Measurements from ENCODE around the gene DLL3.
"Not testable (repeated sequence)": the region's sequence is repeated elsewhere in the genome, so short reads cannot be mapped to it uniquely, and the experiment has no call there.

DLL3 gene

GRCh38 chr19:39471756-39472536, 26.8 kb upstream of the DLL3 start:
- H3K27ac ChIP-seq (ENCODE audit: low read depth, low read length): no peak overlapping the region
- H3K36me3 ChIP-seq (ENCODE audit: insufficient read depth, low read length): peaks cover 4% of the 10 kb centered on the region
- no peak overlapping the region for H3K4me3 ChIP-seq (ENCODE audit: low read depth, low read length)
- no peaks in the 10 kb centered on the region for H3K4me1 ChIP-seq (ENCODE audit: control insufficient read depth, insufficient read depth, low read length, unreplicated experiment)
- H3K79me2 ChIP-seq (ENCODE audit: control insufficient read depth, insufficient read depth, low read length, unreplicated experiment): no peaks in the 10 kb centered on the region
- H3K27me3 ChIP-seq (ENCODE audit: insufficient read depth, low read length): no peaks in the 10 kb centered on the region
- H2AFZ ChIP-seq (ENCODE audit: low read length, unreplicated experiment): no peak overlapping the region

GRCh38 chr19:39472746-39473442, 25.9 kb upstream of the DLL3 start:
- Histone ChIP-seq H3K79me2 (ENCODE audit: control insufficient read depth, insufficient read depth, low read length, unreplicated experiment) (no peaks in the 10 kb centered on the region), H3K36me3 (ENCODE audit: insufficient read depth, low read length) (peaks cover 4% of the 10 kb centered on the region), H3K27ac (ENCODE audit: low read depth, low read length) (no peak overlapping the region), H3K27me3 (ENCODE audit: insufficient read depth, low read length) (no peaks in the 10 kb centered on the region), H3K4me1 (ENCODE audit: control insufficient read depth, insufficient read depth, low read length, unreplicated experiment) (no peaks in the 10 kb centered on the region), H3K4me3 (ENCODE audit: low read depth, low read length) (no peak overlapping the region), H2AFZ (ENCODE audit: low read length, unreplicated experiment) (no peak overlapping the region)

- Histone ChIP-seq H3K27ac (ENCODE audit: low read depth, low read length) (no peak overlapping the region), H3K79me2 (ENCODE audit: control insufficient read depth, insufficient read depth, low read length, unreplicated experiment) (no peaks in the 10 kb centered on the region), H3K4me3 (ENCODE audit: low read depth, low read length) (no peak overlapping the region), H2AFZ (ENCODE audit: low read length, unreplicated experiment) (no peak overlapping the region), H3K27me3 (ENCODE audit: insufficient read depth, low read length) (no peaks in the 10 kb centered on the region), H3K36me3 (ENCODE audit: insufficient read depth, low read length) (peaks cover 4% of the 10 kb centered on the region), H3K4me1 (ENCODE audit: control insufficient read depth, insufficient read depth, low read length, unreplicated experiment) (no peaks in the 10 kb centered on the region)
These were observed 25.2 kb upstream of the DLL3 start for GRCh38 chr19:39473443-39473960.

GRCh38 chr19:39474139-39474620, 24.6 kb upstream of the DLL3 start:
- H3K27me3 ChIP-seq (ENCODE audit: insufficient read depth, low read length): no peaks in the 10 kb centered on the region
- H3K4me1 ChIP-seq (ENCODE audit: control insufficient read depth, insufficient read depth, low read length, unreplicated experiment): no peaks in the 10 kb centered on the region
- no peak overlapping the region for H3K27ac ChIP-seq (ENCODE audit: low read depth, low read length)
- H3K36me3 ChIP-seq (ENCODE audit: insufficient read depth, low read length): peaks cover 4% of the 10 kb centered on the region
- no peaks in the 10 kb centered on the region for H3K79me2 ChIP-seq (ENCODE audit: control insufficient read depth, insufficient read depth, low read length, unreplicated experiment)
- no peak overlapping the region for H2AFZ ChIP-seq (ENCODE audit: low read length, unreplicated experiment)
- H3K4me3 ChIP-seq (ENCODE audit: low read depth, low read length): no peak overlapping the region

GRCh38 chr19:39475748-39476147, 23.0 kb upstream of the DLL3 start:
- H3K36me3 ChIP-seq (ENCODE audit: insufficient read depth, low read length): peaks cover 4% of the 10 kb centered on the region; the same call in 1 of the 2 replicates
- no peak overlapping the region for H3K27ac ChIP-seq (ENCODE audit: low read depth, low read length)
- H3K4me1 ChIP-seq (ENCODE audit: control insufficient read depth, insufficient read depth, low read length, unreplicated experiment): no peaks in the 10 kb centered on the region
- peaks cover under 1% of the 10 kb centered on the region for H3K79me2 ChIP-seq (ENCODE audit: control insufficient read depth, insufficient read depth, low read length, unreplicated experiment)
- H3K27me3 ChIP-seq (ENCODE audit: insufficient read depth, low read length): no peaks in the 10 kb centered on the region
- no peak overlapping the region for H3K4me3 ChIP-seq (ENCODE audit: low read depth, low read length)
- H2AFZ ChIP-seq (ENCODE audit: low read length, unreplicated experiment): no peak overlapping the region

GRCh38 chr19:39479319-39479801, 19.4 kb upstream of the DLL3 start:
- not testable (repeated sequence) for H3K27me3 ChIP-seq (ENCODE audit: insufficient read depth, low read length); H3K36me3 ChIP-seq (ENCODE audit: insufficient read depth, low read length); H3K27ac ChIP-seq (ENCODE audit: low read depth, low read length); H2AFZ ChIP-seq (ENCODE audit: low read length, unreplicated experiment); H3K4me1 ChIP-seq (ENCODE audit: control insufficient read depth, insufficient read depth, low read length, unreplicated experiment); H3K4me3 ChIP-seq (ENCODE audit: low read depth, low read length)
- H3K79me2 ChIP-seq (ENCODE audit: control insufficient read depth, insufficient read depth, low read length, unreplicated experiment): peaks cover 15% of the 10 kb centered on the region

- Histone ChIP-seq H3K36me3 (ENCODE audit: insufficient read depth, low read length) (no peaks in the 10 kb centered on the region), H3K4me3 (ENCODE audit: low read depth, low read length) (peak overlapping the region; percentile 95; the same call in 1 of the 2 replicates), H3K4me1 (ENCODE audit: control insufficient read depth, insufficient read depth, low read length, unreplicated experiment) (peaks cover 5% of the 10 kb centered on the region), H3K79me2 (ENCODE audit: control insufficient read depth, insufficient read depth, low read length, unreplicated experiment) (peaks cover 15% of the 10 kb centered on the region), H3K27me3 (ENCODE audit: insufficient read depth, low read length) (no peaks in the 10 kb centered on the region), H2AFZ (ENCODE audit: low read length, unreplicated experiment) (peak overlapping the region; percentile 57), H3K27ac (ENCODE audit: low read depth, low read length) (no peak overlapping the region)
These were observed 18.8 kb upstream of the DLL3 start for GRCh38 chr19:39479916-39480315.

- peaks cover 15% of the 10 kb centered on the region for H3K79me2 ChIP-seq (ENCODE audit: control insufficient read depth, insufficient read depth, low read length, unreplicated experiment)
- H3K4me3 ChIP-seq (ENCODE audit: low read depth, low read length): peak within 1 kb of the TSS; percentile 95
- H3K36me3 ChIP-seq (ENCODE audit: insufficient read depth, low read length): no peaks in the 10 kb centered on the region
- peak within 1 kb of the TSS; percentile 70; the same call in 1 of the 2 replicates for H3K27ac ChIP-seq (ENCODE audit: low read depth, low read length)
- H3K4me1 ChIP-seq (ENCODE audit: control insufficient read depth, insufficient read depth, low read length, unreplicated experiment): peaks cover 5% of the 10 kb centered on the region
- peak within 1 kb of the TSS; percentile 57 for H2AFZ ChIP-seq (ENCODE audit: low read length, unreplicated experiment)
- H3K27me3 ChIP-seq (ENCODE audit: insufficient read depth, low read length): no peaks in the 10 kb centered on the region
These were observed 18.2 kb upstream of the DLL3 start, which contains the start of gene TIMM50 for GRCh38 chr19:39480337-39481228. TSS of gene TIMM50 (plus strand) at chr19:39480838. CDS start at chr19:39480854, 16 bp downstream.

GRCh38 chr19:39481229-39481545, 17.6 kb upstream of the DLL3 start:
- peak overlapping the region; percentile 40 for H2AFZ ChIP-seq (ENCODE audit: low read length, unreplicated experiment)
- H3K36me3 ChIP-seq (ENCODE audit: insufficient read depth, low read length): no peaks in the 10 kb centered on the region

GRCh38 chr19:39481676-39482075, 17.1 kb upstream of the DLL3 start:
- Histone ChIP-seq H2AFZ (ENCODE audit: low read length, unreplicated experiment) (no peak overlapping the region), H3K36me3 (ENCODE audit: insufficient read depth, low read length) (no peaks in the 10 kb centered on the region)

More at GRCh38 chr19:39481229-39481545, 17.6 kb upstream of the DLL3 start:
- peaks cover 5% of the 10 kb centered on the region for H3K4me1 ChIP-seq (ENCODE audit: control insufficient read depth, insufficient read depth, low read length, unreplicated experiment)
- peaks cover 15% of the 10 kb centered on the region for H3K79me2 ChIP-seq (ENCODE audit: control insufficient read depth, insufficient read depth, low read length, unreplicated experiment)
- H3K27me3 ChIP-seq (ENCODE audit: insufficient read depth, low read length): no peaks in the 10 kb centered on the region
- peak overlapping the region; percentile 70; the same call in 1 of the 2 replicates for H3K27ac ChIP-seq (ENCODE audit: low read depth, low read length)
- H3K4me3 ChIP-seq (ENCODE audit: low read depth, low read length): peak overlapping the region; percentile 95

More at GRCh38 chr19:39481676-39482075, 17.1 kb upstream of the DLL3 start:
- H3K4me3 ChIP-seq (ENCODE audit: low read depth, low read length): peak overlapping the region; percentile 95
- H3K27me3 ChIP-seq (ENCODE audit: insufficient read depth, low read length): no peaks in the 10 kb centered on the region
- no peak overlapping the region for H3K27ac ChIP-seq (ENCODE audit: low read depth, low read length)
- H3K4me1 ChIP-seq (ENCODE audit: control insufficient read depth, insufficient read depth, low read length, unreplicated experiment): peaks cover 5% of the 10 kb centered on the region
- peaks cover 17% of the 10 kb centered on the region for H3K79me2 ChIP-seq (ENCODE audit: control insufficient read depth, insufficient read depth, low read length, unreplicated experiment)

All from ACC112 (cell line).